PC-3 (cell line): ENCODE measurements around the gene SHANK3. TPM values are rescaled to one million over a fixed set of nuclear protein-coding genes. Genes with fewer than 3 reads are reported as not detected.

Experiments
- ATAC-seq: fragments of 200-7000 bp; cut with Tn5 transposase; 2 replicates; pipeline ENCODE4 v1.9.1; 2020; ENCODE audit warnings: mild to moderate bottlenecking, moderate library complexity
- BruUV-seq: library from RNA; stranded (reverse); fragments of 400-500 nt; replicated peaks from 2 replicates; lab custom pipeline; 2021; lab: Mats Ljungman, UMichigan
- CTCF ChIA-PET: fragments of 300-600 bp; sonication (Branson Sonifier 250); formaldehyde crosslinking; loops from one replicate; lab custom pipeline; 2022; ENCODE audit warnings: antibody characterized with exemption; lab: Charles Lee
- POLR2A ChIA-PET: fragments of 300-600 bp; sonication (Branson Sonifier 250); formaldehyde crosslinking; loops from one replicate; lab custom pipeline; 2022; ENCODE audit warnings: antibody characterized with exemption; ENCODE audit not compliant: unreplicated experiment; lab: Charles Lee
- DNase-seq: peaks from one replicate; pipeline ENCODE4 v3.0.0-alpha.2; 2015
- H2AFZ ChIP-seq: fragments of 300-600 bp; sonication (generic); 2 replicates; pipeline ENCODE4 v1.6.0; 2016; ENCODE audit warnings: antibody characterized with exemption, low read length
- H3F3A ChIP-seq: fragments of 300-600 bp; sonication (generic); one replicate; pipeline ENCODE4 v1.6.0; 2017; ENCODE audit warnings: antibody characterized with exemption, low read length, control low read depth, mild to moderate bottlenecking; ENCODE audit not compliant: unreplicated experiment
- H3K27ac ChIP-seq: fragments of 300-600 bp; sonication (generic); 2 replicates; pipeline ENCODE4 v1.5.1; 2016; ENCODE audit warnings: mild to moderate bottlenecking, low read length
- H3K27me3 ChIP-seq: fragments of 300-600 bp; sonication (generic); 2 replicates; pipeline ENCODE4 v1.6.1; 2016; ENCODE audit warnings: low read length, mixed read lengths
- H3K36me3 ChIP-seq: fragments of 300-600 bp; sonication (generic); 2 replicates; pipeline ENCODE4 v1.6.1; 2016; ENCODE audit warnings: low read depth, mixed run types, low read length, mixed read lengths
- H3K4me1 ChIP-seq: fragments of 300-600 bp; sonication (generic); 2 replicates; pipeline ENCODE4 v1.5.1; 2016; ENCODE audit warnings: low read length; ENCODE audit not compliant: insufficient read depth
- H3K4me2 ChIP-seq: fragments of 300-600 bp; sonication (generic); 2 replicates; pipeline ENCODE4 v1.6.0; 2016; ENCODE audit warnings: low read length
- H3K4me3 ChIP-seq: fragments of 300-600 bp; sonication (generic); 2 replicates; pipeline ENCODE4 v1.5.1; 2016; ENCODE audit warnings: mild to moderate bottlenecking, low read length, mixed read lengths
- H3K79me2 ChIP-seq: fragments of 300-600 bp; sonication (generic); 2 replicates; pipeline ENCODE4 v1.6.1; 2017; ENCODE audit warnings: low read length, mixed read lengths
- H3K9ac ChIP-seq: fragments of 300-600 bp; sonication (generic); 2 replicates; pipeline ENCODE4 v1.6.0; 2016; ENCODE audit warnings: mild to moderate bottlenecking, low read length
- H3K9me2 ChIP-seq: fragments of 300-600 bp; sonication (generic); replicated peaks from 2 replicates; pipeline ENCODE4 v1.6.1; 2016; ENCODE audit warnings: mixed run types, low read length, mixed read lengths
- H3K9me3 ChIP-seq: fragments of 300-600 bp; sonication (generic); 2 replicates; pipeline ENCODE4 v1.6.1; 2016; ENCODE audit warnings: low read length, mixed read lengths
- H4K20me1 ChIP-seq: fragments of 300-600 bp; sonication (generic); 2 replicates; pipeline ENCODE4 v1.6.1; 2016; ENCODE audit warnings: low read length, mixed read lengths
- CTCF ChIP-seq: fragments of 300-600 bp; sonication (generic); conservative IDR thresholded peaks from 2 replicates; pipeline ENCODE4 v1.5.1; 2017; ENCODE audit warnings: antibody characterized with exemption, low read depth, mild to moderate bottlenecking, low read length
- EZH2 ChIP-seq: fragments of 300-600 bp; sonication (generic); IDR thresholded peaks from one replicate; pipeline ENCODE4 v1.6.1; 2017; ENCODE audit warnings: antibody characterized with exemption, mild to moderate bottlenecking, low read length; ENCODE audit not compliant: unreplicated experiment
- EZH2phosphoT487 ChIP-seq: fragments of 300-600 bp; sonication (generic); IDR thresholded peaks from 2 replicates; pipeline ENCODE4 v1.6.1; 2018; ENCODE audit warnings: mild to moderate bottlenecking, antibody characterized with exemption, low read length, borderline replicate concordance
- intact Hi-C: fragments of 100-400 bp; cut with micrococcal nuclease; formaldehyde crosslinking; loops from 2 replicates; pipeline ENCODE4 v1.9.0; 2023
- total RNA-seq: library from RNA; depleted of rRNA; stranded (reverse); fragments of >200 nt; gene quantifications from 2 replicates; pipeline ENCODE4 v1.2.3, GENCODE V29; 2014

Gene SHANK3
- total RNA-seq, 1 experiment from 2014 or later = 3.7 TPM

DNA sequence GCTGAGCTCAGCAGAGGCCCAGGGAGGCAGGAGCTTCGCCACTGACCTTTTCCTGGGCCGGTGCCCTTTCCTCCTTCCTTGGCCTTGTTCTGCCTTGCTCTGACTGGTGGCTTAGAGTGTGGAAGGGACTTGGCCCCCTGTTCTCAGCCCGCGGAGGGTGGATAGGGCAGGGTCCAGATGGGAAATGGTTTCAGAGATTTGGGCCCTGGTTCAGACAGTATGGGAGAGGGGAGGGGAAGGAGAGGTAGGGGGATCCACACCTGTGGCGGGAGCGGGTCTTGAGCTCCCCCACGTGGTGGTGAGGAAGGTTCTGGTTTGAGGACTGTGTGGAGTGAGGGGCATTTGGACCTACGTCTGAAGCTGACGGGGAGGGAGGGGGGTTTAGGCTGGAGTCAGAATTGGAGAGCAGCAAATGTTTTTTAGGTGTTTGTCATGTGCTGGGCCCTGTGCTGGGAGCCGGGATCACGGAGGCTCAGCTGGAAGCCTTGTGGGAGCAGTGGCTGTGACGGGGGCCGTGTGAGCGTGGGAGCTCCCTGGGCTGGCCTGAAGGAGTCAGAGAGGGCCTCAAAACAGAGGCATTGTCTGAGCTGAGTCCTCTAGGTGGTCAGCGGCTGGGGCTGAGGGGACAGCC, 27.2 kb downstream of the SHANK3 start:
- Histone ChIP-seq H4K20me1 (no peaks in the 10 kb centered on the region), H3F3A (no peaks in the 10 kb centered on the region), H3K4me2 (no peak overlapping the region), H3K36me3 (no peaks in the 10 kb centered on the region), H3K9me3 (no peaks in the 10 kb centered on the region), H3K9ac (no peak overlapping the region), H3K79me2 (no peaks in the 10 kb centered on the region), H2AFZ (no peak overlapping the region), H3K4me3 (no peak overlapping the region), H3K4me1 (no peaks in the 10 kb centered on the region; the same call in 1 of the 2 replicates), H3K27me3 (no peaks in the 10 kb centered on the region), H3K27ac (no peak overlapping the region), H3K9me2 (no peaks in the 10 kb centered on the region)
- ChIA-PET POLR2A (no interaction called here), CTCF (no interaction called here)
- TF ChIP-seq EZH2 (no peak), CTCF (no peak), EZH2phosphoT487 (no peak)
- intact Hi-C loops = no loop called here
- ATAC-seq = no peak
- no peak for DNase-seq
- BruUV-seq = no TSS peak

DNA sequence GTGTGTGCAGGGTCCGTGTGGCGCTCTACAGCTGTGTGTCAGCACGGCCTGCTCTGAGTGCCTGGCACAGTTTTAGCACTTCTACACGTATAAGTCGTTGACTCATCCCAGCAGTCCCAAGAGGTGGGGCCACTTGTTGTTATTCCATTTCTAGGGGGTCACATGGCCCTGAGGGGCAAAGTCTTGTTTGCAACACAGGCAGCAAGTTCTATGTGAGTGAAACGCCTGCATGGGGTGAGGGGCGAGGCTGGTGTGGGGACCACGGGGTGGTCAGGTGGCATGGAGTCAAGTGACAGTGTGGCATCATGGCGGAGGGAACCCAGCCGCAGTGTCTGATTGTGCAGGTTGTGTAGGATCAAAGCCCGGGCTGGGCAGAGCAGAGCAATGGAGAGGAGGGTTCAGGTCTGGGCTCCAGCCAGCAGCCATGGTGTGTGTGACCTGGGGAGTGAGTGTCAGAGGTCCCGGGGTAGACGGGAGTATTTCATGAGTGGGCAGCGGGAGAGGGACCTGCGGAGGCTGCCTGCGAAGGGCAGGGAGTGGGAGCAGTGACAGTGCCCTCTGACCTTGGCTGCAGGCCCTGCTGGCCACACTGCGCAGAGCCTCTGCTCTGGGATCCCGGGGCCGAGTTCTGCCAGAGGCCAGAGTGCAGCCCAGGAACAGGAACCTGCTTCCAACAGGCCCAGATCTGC, 27.9 kb downstream of the SHANK3 start:
- ATAC-seq = no peak
- H3F3A ChIP-seq = no peaks in the 10 kb centered on the region
- CTCF ChIA-PET = no interaction called here
- H3K4me3 ChIP-seq = no peak overlapping the region
- H3K36me3 ChIP-seq = no peaks in the 10 kb centered on the region
- H3K4me2 ChIP-seq = no peak overlapping the region
- H3K79me2 ChIP-seq = no peaks in the 10 kb centered on the region
- TF ChIP-seq CTCF (no peak), EZH2 (no peak), EZH2phosphoT487 (no peak)
- no peak overlapping the region for H2AFZ ChIP-seq
- H3K9ac ChIP-seq = no peak overlapping the region
- no peak overlapping the region for H3K27ac ChIP-seq
- POLR2A ChIA-PET = no interaction called here
- no peaks in the 10 kb centered on the region for H3K9me2 ChIP-seq
- intact Hi-C loops = no loop called here
- BruUV-seq = no TSS peak
- H3K27me3 ChIP-seq = no peaks in the 10 kb centered on the region
- H3K9me3 ChIP-seq = no peaks in the 10 kb centered on the region
- no peaks in the 10 kb centered on the region; the same call in 1 of the 2 replicates for H3K4me1 ChIP-seq
- H4K20me1 ChIP-seq = no peaks in the 10 kb centered on the region
- DNase-seq = no peak

DNA sequence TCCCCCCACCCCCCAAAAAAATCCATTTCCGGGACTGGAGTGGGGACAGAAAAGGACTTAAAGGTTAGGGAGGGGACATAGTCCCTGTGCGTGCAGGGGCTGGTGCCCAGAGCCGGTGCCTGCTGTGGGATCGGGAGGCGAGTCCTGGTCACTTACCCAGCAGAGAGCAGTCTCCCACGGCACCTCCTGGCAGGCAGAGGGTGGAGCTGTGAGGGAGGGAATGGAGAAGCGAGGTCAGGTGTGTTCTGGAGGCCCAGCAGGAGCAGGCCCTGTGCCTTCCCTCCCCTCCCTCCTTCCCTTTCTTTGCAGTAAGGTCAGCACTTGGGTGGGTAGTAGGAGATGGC, 28.4 kb downstream of the SHANK3 start:
- Histone ChIP-seq H3K36me3 (no peaks in the 10 kb centered on the region), H3F3A (no peaks in the 10 kb centered on the region), H3K79me2 (no peaks in the 10 kb centered on the region), H3K27ac (no peak overlapping the region), H2AFZ (no peak overlapping the region), H3K27me3 (no peaks in the 10 kb centered on the region), H3K9me3 (no peaks in the 10 kb centered on the region), H3K4me1 (no peaks in the 10 kb centered on the region; the same call in 1 of the 2 replicates), H3K9me2 (no peaks in the 10 kb centered on the region), H3K4me2 (no peak overlapping the region), H3K9ac (no peak overlapping the region), H3K4me3 (no peak overlapping the region), H4K20me1 (no peaks in the 10 kb centered on the region)
- ATAC-seq (no peak), DNase-seq (no peak)
- BruUV-seq = no TSS peak
- ChIA-PET CTCF (no interaction called here), POLR2A (no interaction called here)
- intact Hi-C loops = no loop called here
- TF ChIP-seq EZH2 (no peak), CTCF (no peak), EZH2phosphoT487 (no peak)
